Ectodermal cell (in vitro differentiated cells): ENCODE results near the gene TIMM8B.
"Not testable (repeated sequence)": the region's sequence is repeated elsewhere in the genome, so short reads cannot be mapped to it uniquely, and the experiment has no call there.

Experiments used
- H3K27ac ChIP-seq: 2 replicates; pipeline ENCODE4 v1.7.0; 2013; ENCODE audit warnings: mild to moderate bottlenecking, low read depth, low read length; ENCODE audit not compliant: insufficient read depth, poor library complexity, severe bottlenecking
- H3K27me3 ChIP-seq: 2 replicates; pipeline ENCODE4 v1.7.0; 2013; ENCODE audit warnings: mild to moderate bottlenecking, low read length; ENCODE audit not compliant: insufficient read depth, control insufficient read depth, poor library complexity, severe bottlenecking
- H3K36me3 ChIP-seq: one replicate; pipeline ENCODE4 v1.7.0; 2013; ENCODE audit warnings: low read length; ENCODE audit not compliant: control insufficient read depth, insufficient read depth
- H3K4me1 ChIP-seq: one replicate; pipeline ENCODE4 v1.7.0; 2013; ENCODE audit warnings: low read length; ENCODE audit not compliant: control insufficient read depth, insufficient read depth
- H3K4me3 ChIP-seq: 2 replicates; pipeline ENCODE4 v1.7.0; 2013; ENCODE audit warnings: low read depth, low read length, control low read depth; ENCODE audit not compliant: insufficient read depth
- H3K9me3 ChIP-seq: 2 replicates; pipeline ENCODE4 v1.7.0; 2013; ENCODE audit warnings: mild to moderate bottlenecking, low read length, moderate library complexity; ENCODE audit not compliant: control insufficient read depth
- WGBS, 2 experiments: methylation state at CpG; one replicate each; pipeline ENCODE4 v1.1.7; 2013; ENCODE audit warnings: missing lambda C conversion rate in 2 of 2; 5-methylcytosine and 5-hydroxymethylcytosine counted together

TIMM8B gene

DNA sequence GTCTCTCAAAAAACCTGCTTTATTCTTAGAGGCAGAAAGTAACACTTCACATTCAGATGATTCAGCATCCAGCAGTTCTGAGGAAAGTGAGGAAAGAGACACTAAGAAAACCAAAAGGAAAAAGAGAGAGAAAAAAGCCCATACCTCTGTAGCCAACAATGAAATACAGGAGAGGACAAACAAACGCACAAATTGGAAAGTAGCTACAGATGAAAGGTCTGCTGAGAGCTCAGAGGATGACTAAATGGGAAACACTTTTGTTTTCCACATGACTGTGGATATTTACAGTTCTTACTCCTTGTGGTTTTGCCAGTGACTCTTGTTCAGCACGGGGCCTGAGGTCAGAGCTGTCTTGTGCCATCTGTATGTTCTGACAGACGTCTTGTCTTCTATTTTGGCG, 3.8 kb downstream of the TIMM8B start:
- H3K27ac ChIP-seq: no peak overlapping the region
- H3K36me3 ChIP-seq: peaks cover 37% of the 10 kb centered on the region
- H3K27me3 ChIP-seq: no peaks in the 10 kb centered on the region
- H3K4me1 ChIP-seq: peaks cover 8% of the 10 kb centered on the region
- no peak overlapping the region for H3K4me3 ChIP-seq
- WGBS, 2 experiments: 93 to 96% methylated on average over 4 of the region's 4 CpGs
- no peaks in the 10 kb centered on the region for H3K9me3 ChIP-seq

- Histone ChIP-seq H3K4me1 (peaks cover 3% of the 10 kb centered on the region), H3K27ac (peak within 1 kb of the TSS; percentile 97), H3K4me3 (peak within 1 kb of the TSS; percentile 93), H3K27me3 (no peaks in the 10 kb centered on the region), H3K36me3 (peaks cover 19% of the 10 kb centered on the region), H3K9me3 (no peaks in the 10 kb centered on the region)
- WGBS, 2 experiments: 1% methylated on average over 39 to 43 of the region's 43 CpGs
Measured at GRCh38 chr11:112073941-112074811, 12.4 kb downstream of the TIMM8B start, which contains the start of the genes NKAPD1 and PIH1D2. TSS of gene NKAPD1 (plus strand) at chr11:112074299. CDS start at chr11:112075575, 1,276 bp downstream. TSS of gene PIH1D2 (minus strand) at chr11:112074017. CDS start at chr11:112073174, 843 bp downstream.

GRCh38 chr11:112062923-112063322, 23.6 kb downstream of the TIMM8B start:
- Histone ChIP-seq H3K9me3 (no peaks in the 10 kb centered on the region), H3K4me3 (no peak overlapping the region), H3K36me3 (peaks cover 22% of the 10 kb centered on the region), H3K27me3 (no peaks in the 10 kb centered on the region), H3K27ac (no peak overlapping the region), H3K4me1 (no peaks in the 10 kb centered on the region)
- WGBS, 2 experiments: 92 to 93% methylated on average over 1 of the region's 1 CpG

DNA sequence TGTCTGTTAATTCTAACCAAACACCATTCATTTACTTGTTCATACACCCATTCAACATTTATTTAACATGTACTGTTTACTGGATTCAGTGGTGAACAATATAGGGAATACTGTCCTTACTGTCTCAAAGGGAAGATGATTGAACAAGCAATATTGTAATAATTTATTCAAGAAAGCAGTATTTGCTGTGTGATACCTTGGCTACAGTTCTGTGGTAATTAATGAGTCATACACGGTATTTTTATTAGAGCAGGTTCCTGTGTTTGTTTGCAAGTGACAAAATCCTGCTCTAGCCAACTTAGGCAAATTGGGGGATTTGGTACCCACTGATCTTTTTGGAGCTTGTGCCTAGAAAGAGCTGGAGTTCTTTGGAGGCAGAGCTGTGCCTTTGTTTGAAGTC, 28.5 kb downstream of the TIMM8B start:
- H3K36me3 ChIP-seq: peaks cover 38% of the 10 kb centered on the region
- 97 to 100% methylated on average over 1 of the region's 1 CpG for WGBS, 2 experiments
- H3K4me3 ChIP-seq: no peak overlapping the region
- no peaks in the 10 kb centered on the region for H3K4me1 ChIP-seq
- no peak overlapping the region for H3K27ac ChIP-seq
- no peaks in the 10 kb centered on the region for H3K9me3 ChIP-seq
- no peaks in the 10 kb centered on the region for H3K27me3 ChIP-seq

DNA sequence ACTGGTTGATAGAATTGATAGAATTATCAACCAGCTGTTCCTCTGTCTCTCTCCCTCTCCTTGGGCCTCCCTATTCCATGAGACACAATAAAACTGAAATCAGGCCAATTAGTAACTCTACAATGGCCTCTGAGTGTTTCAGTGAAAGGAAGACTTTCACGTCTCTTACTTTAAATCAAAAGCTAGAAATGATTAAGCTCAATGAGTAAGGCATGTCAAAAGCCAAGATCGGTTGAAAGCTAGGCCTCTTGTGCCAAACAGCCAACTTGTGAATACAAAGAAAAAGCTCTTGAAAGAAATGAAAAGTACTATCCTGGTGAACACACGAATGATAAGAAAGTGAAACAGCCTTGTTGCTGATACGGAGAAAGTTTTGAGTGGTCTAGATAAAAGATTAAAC, 29.4 kb downstream of the TIMM8B start:
- no peaks in the 10 kb centered on the region for H3K4me1 ChIP-seq
- H3K4me3 ChIP-seq: no peak overlapping the region
- 86% methylated on average over 4 of the region's 4 CpGs for WGBS, 2 experiments
- H3K27me3 ChIP-seq: no peaks in the 10 kb centered on the region
- peaks cover 37% of the 10 kb centered on the region for H3K36me3 ChIP-seq
- no peak overlapping the region for H3K27ac ChIP-seq
- no peaks in the 10 kb centered on the region for H3K9me3 ChIP-seq

DNA sequence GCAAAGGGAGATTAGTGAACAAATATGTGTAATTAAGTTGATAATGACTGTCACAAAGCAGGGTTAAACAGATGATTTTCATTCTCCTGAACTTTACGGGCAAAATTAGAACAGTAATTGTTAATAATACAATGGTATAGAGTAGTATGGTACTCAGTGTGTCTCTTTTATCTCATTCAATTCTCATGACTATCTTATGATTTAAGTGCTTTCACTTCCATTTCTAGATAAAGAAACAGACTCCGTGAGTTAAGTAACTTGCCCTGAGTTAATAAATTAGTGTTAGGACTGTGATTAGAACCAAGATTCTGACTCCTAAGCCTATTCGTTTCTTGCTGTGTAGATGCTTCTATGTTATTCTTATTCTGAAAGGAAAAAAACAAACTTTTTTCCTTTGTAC, 34.8 kb downstream of the TIMM8B start:
- no peak overlapping the region for H3K27ac ChIP-seq
- H3K27me3 ChIP-seq: no peaks in the 10 kb centered on the region
- no peak overlapping the region for H3K4me3 ChIP-seq
- WGBS, 2 experiments: 93 to 100% methylated on average over 3 of the region's 3 CpGs
- H3K4me1 ChIP-seq: no peaks in the 10 kb centered on the region
- H3K36me3 ChIP-seq: peaks cover 35% of the 10 kb centered on the region
- H3K9me3 ChIP-seq: no peaks in the 10 kb centered on the region

DNA sequence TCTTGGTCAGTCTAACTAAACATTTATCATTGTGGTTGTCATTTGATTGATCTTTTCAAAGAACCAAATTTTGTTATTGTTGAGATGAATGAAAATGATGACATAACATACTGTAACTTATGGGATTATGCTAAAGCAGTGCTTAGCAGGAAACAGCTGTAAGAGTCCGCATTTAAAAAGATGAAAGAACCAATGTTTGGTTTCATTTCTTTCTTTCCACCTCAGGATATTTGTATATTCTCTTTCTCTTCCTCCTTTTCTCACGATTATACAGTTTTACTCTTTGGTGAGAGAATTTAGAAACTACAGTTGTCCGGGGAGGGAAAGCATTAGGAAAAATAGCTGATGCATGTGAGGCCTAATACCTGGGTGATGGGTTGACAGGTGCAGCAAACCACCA, 35.8 kb downstream of the TIMM8B start:
- Histone ChIP-seq H3K4me1 (no peaks in the 10 kb centered on the region), H3K36me3 (peaks cover 39% of the 10 kb centered on the region), H3K27ac (no peak overlapping the region), H3K27me3 (no peaks in the 10 kb centered on the region), H3K9me3 (no peaks in the 10 kb centered on the region), H3K4me3 (no peak overlapping the region)
- WGBS, 2 experiments: 91 to 97% methylated on average over 1 to 3 of the region's 3 CpGs

DNA sequence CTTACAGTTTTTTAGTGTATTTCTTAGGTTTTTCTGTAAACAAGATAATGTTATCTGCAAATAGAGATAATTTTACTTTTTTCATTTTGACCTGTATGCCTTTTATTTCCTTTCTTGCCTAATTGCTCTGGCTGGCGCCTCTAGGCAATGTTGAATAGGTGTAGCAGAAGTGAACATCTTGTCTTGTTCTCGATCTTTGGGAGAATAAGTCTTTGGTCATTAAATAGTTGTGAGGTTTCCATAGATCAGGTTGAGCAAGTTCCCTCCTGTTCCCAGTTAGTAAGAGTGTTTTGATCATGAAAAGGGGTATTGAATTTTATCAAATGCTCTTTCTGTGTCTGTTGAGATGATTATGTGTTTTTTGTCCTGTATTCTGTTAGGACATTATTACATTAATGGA, 36.8 kb downstream of the TIMM8B start:
- Histone ChIP-seq H3K36me3 (peaks cover 45% of the 10 kb centered on the region), H3K27me3 (no peaks in the 10 kb centered on the region), H3K27ac (no peak overlapping the region), H3K4me3 (no peak overlapping the region), H3K4me1 (no peaks in the 10 kb centered on the region), H3K9me3 (no peaks in the 10 kb centered on the region)
- 48 to 49% methylated on average over 2 of the region's 2 CpGs for WGBS, 2 experiments

- H3K9me3 ChIP-seq, H3K4me3 ChIP-seq, H3K27ac ChIP-seq, H3K4me1 ChIP-seq, H3K27me3 ChIP-seq: not testable (repeated sequence)
- H3K36me3 ChIP-seq: peaks cover 40% of the 10 kb centered on the region
- WGBS, 2 experiments: 91 to 97% methylated on average over 3 of the region's 3 CpGs
Measured at GRCh38 chr11:112048256-112048655, 38.3 kb downstream of the TIMM8B start.

GRCh38 chr11:112046647-112047046, 39.9 kb downstream of the TIMM8B start:
- not testable (repeated sequence) for H3K4me1 ChIP-seq, H3K27me3 ChIP-seq, H3K27ac ChIP-seq, H3K9me3 ChIP-seq, H3K4me3 ChIP-seq
- WGBS, 2 experiments: 95 to 96% methylated on average over 1 of the region's 2 CpGs
- peaks cover 37% of the 10 kb centered on the region for H3K36me3 ChIP-seq
